H9 (cell line): ENCODE measurements around the gene DNAAF1. TPM values are rescaled to one million over a fixed set of nuclear protein-coding genes. Genes with fewer than 3 reads are reported as not detected.

Experiments used
- DNase-seq: peaks from one replicate; pipeline ENCODE4 v3.0.0-alpha.2; 2017
- H2AFZ ChIP-seq: one replicate; pipeline ENCODE4 v1.6.1; 2013; ENCODE audit warnings: mild to moderate bottlenecking, low read length, control low read depth, moderate library complexity
- H2AK5ac ChIP-seq: 2 replicates; pipeline ENCODE4 v1.6.1; 2013; ENCODE audit warnings: low read length, control low read depth, mixed read lengths; ENCODE audit not compliant: insufficient read length
- H2BK120ac ChIP-seq: one replicate; pipeline ENCODE4 v1.6.1; 2013; ENCODE audit warnings: low read depth, mild to moderate bottlenecking, low read length, control low read depth, inconsistent platforms; ENCODE audit not compliant: poor library complexity, severe bottlenecking
- H2BK12ac ChIP-seq: 2 replicates; pipeline ENCODE4 v1.6.1; 2013; ENCODE audit warnings: low read length, control low read depth, mixed read lengths, low read depth; ENCODE audit not compliant: insufficient read length
- H2BK15ac ChIP-seq: 2 replicates; pipeline ENCODE4 v1.6.1; 2013; ENCODE audit warnings: low read depth, low read length, control low read depth
- H2BK20ac ChIP-seq: one replicate; pipeline ENCODE4 v1.6.1; 2013; ENCODE audit warnings: low read depth, mild to moderate bottlenecking, low read length, control low read depth, inconsistent platforms; ENCODE audit not compliant: poor library complexity, severe bottlenecking
- H2BK5ac ChIP-seq: 2 replicates; pipeline ENCODE4 v1.6.1; 2013; ENCODE audit warnings: low read length, control low read depth, mixed read lengths; ENCODE audit not compliant: insufficient read length
- H3K14ac ChIP-seq: 2 replicates; pipeline ENCODE4 v1.6.1; 2013; ENCODE audit warnings: low read length, control low read depth; ENCODE audit not compliant: insufficient read depth
- H3K18ac ChIP-seq: 2 replicates; pipeline ENCODE4 v1.6.1; 2013; ENCODE audit warnings: low read depth, mild to moderate bottlenecking, mixed read lengths, low read length, control low read depth; ENCODE audit not compliant: insufficient read length
- H3K23ac ChIP-seq: 2 replicates; pipeline ENCODE4 v1.6.1; 2013; ENCODE audit warnings: low read length, control low read depth, mixed read lengths, low read depth; ENCODE audit not compliant: insufficient read length
- H3K23me2 ChIP-seq: 2 replicates; pipeline ENCODE4 v1.6.1; 2013; ENCODE audit warnings: low read depth, mild to moderate bottlenecking, mixed read lengths, low read length, control low read depth; ENCODE audit not compliant: insufficient read length, poor library complexity, severe bottlenecking
- H3K27ac ChIP-seq: 2 replicates; pipeline ENCODE4 v1.5.1; 2013; ENCODE audit warnings: low read length, control low read depth, mixed read lengths, low read depth; ENCODE audit not compliant: insufficient read length
- H3K27me3 ChIP-seq: 2 replicates; pipeline ENCODE4 v1.6.1; 2013; ENCODE audit warnings: low read length, control low read depth, inconsistent platforms; ENCODE audit not compliant: insufficient read depth
- H3K4ac ChIP-seq: 2 replicates; pipeline ENCODE4 v1.6.1; 2013; ENCODE audit warnings: low read depth, mild to moderate bottlenecking, control low read depth, inconsistent platforms, low read length, moderate library complexity
- H3K4me1 ChIP-seq: 2 replicates; pipeline ENCODE4 v1.6.1; 2013; ENCODE audit warnings: low read length, control low read depth, inconsistent platforms; ENCODE audit not compliant: insufficient read depth
- H3K4me2 ChIP-seq: 2 replicates; pipeline ENCODE4 v1.6.1; 2013; ENCODE audit warnings: low read length, control low read depth, mixed read lengths; ENCODE audit not compliant: insufficient read length, insufficient read depth
- H3K56ac ChIP-seq: 2 replicates; pipeline ENCODE4 v1.6.1; 2013; ENCODE audit warnings: low read depth, mild to moderate bottlenecking, mixed read lengths, low read length, control low read depth; ENCODE audit not compliant: insufficient read length
- H3K79me1 ChIP-seq: 2 replicates; pipeline ENCODE4 v1.6.1; 2013; ENCODE audit warnings: low read depth, mild to moderate bottlenecking, moderate library complexity, low read length, control low read depth, inconsistent platforms; ENCODE audit not compliant: insufficient read depth, poor library complexity, severe bottlenecking
- H3K79me2 ChIP-seq: 2 replicates; pipeline ENCODE4 v1.6.1; 2013; ENCODE audit warnings: low read length, control low read depth, inconsistent platforms; ENCODE audit not compliant: insufficient read depth
- H3K9ac ChIP-seq: 2 replicates; pipeline ENCODE4 v1.6.1; 2013; ENCODE audit warnings: low read length, control low read depth, mixed read lengths; ENCODE audit not compliant: insufficient read length; ENCODE audit errors: extremely low read depth
- H3K9me3 ChIP-seq: one replicate; pipeline ENCODE4 v1.6.1; 2013; ENCODE audit warnings: low read depth, low read length, inconsistent platforms; ENCODE audit not compliant: control insufficient read depth
- H3T11ph ChIP-seq: one replicate; pipeline ENCODE4 v1.6.1; 2013; ENCODE audit warnings: mild to moderate bottlenecking, low read length, control low read depth, inconsistent platforms
- H4K20me1 ChIP-seq: one replicate; pipeline ENCODE4 v1.6.1; 2013; ENCODE audit not compliant: control insufficient read depth, insufficient read length, insufficient read depth
- H4K5ac ChIP-seq: 2 replicates; pipeline ENCODE4 v1.6.1; 2013; ENCODE audit warnings: low read depth, mild to moderate bottlenecking, mixed read lengths, low read length, control low read depth; ENCODE audit not compliant: insufficient read length
- H4K8ac ChIP-seq: replicated peaks from 2 replicates; pipeline ENCODE4 v1.6.1; 2013; ENCODE audit warnings: low read length, control low read depth, mixed read lengths, low read depth; ENCODE audit not compliant: insufficient read length
- H4K91ac ChIP-seq: 2 replicates; pipeline ENCODE4 v1.6.1; 2013; ENCODE audit warnings: low read depth, mild to moderate bottlenecking, moderate library complexity, mixed read lengths, low read length, control low read depth; ENCODE audit not compliant: insufficient read length
- H3K27ac Mint-ChIP-seq, 3 experiments: 2 replicates in 2 of 3; 3 replicates in 1 of 3; pipeline ENCODE4 v1.8.0; 2020 to 2021; ENCODE audit warnings: mixed read lengths in 3 of 3, mild to moderate bottlenecking in 1 of 3, moderate library complexity in 1 of 3
- H3K27me3 Mint-ChIP-seq: 2 replicates; pipeline ENCODE4 v1.8.0; 2021; ENCODE audit warnings: low read depth, mild to moderate bottlenecking, moderate library complexity, mixed read lengths
- H3K36me3 Mint-ChIP-seq, 3 experiments: 2 replicates in 2 of 3; 3 replicates in 1 of 3; pipeline ENCODE4 v1.8.0; 2020 to 2021; ENCODE audit warnings: low read depth in 3 of 3, mixed read lengths in 3 of 3; ENCODE audit not compliant: insufficient read depth in 1 of 3
- H3K4me1 Mint-ChIP-seq, 2 experiments: 2 replicates each; pipeline ENCODE4 v1.8.0; 2020; ENCODE audit warnings: mixed read lengths in 2 of 2
- H3K4me3 Mint-ChIP-seq, 2 experiments: 2 replicates in 1 of 2; 3 replicates in 1 of 2; pipeline ENCODE4 v1.8.0; 2020 to 2021; ENCODE audit warnings: mild to moderate bottlenecking in 2 of 2, mixed read lengths in 2 of 2, moderate library complexity in 1 of 2
- H3K9me3 Mint-ChIP-seq, 2 experiments: 2 replicates in 1 of 2; 3 replicates in 1 of 2; pipeline ENCODE4 v1.8.0; 2020; ENCODE audit warnings: mild to moderate bottlenecking in 2 of 2, mixed read lengths in 2 of 2, moderate library complexity in 1 of 2
- WGBS: extraction: QIAGEN DNeasy Blood & Tissue Kit; methylation state at CpG from one replicate; pipeline ENCODE4 v1.1.7; 2013; ENCODE audit warnings: missing lambda C conversion rate, low lambda C conversion rate, mixed read lengths; ENCODE audit not compliant: insufficient read length; ENCODE audit errors: extremely low coverage; 5-methylcytosine and 5-hydroxymethylcytosine counted together
- total RNA-seq: library from RNA; stranded (reverse); gene quantifications from 2 replicates; pipeline ENCODE4 v1.2.1, GENCODE V29; 2021
- TF ChIP-seq, protein P1 (sequence below): fragments of 200-600 bp; sonication (generic); conservative IDR thresholded peaks from 3 replicates; pipeline ENCODE4 v1.8.0; 2021; ENCODE audit warnings: antibody characterized with exemption, mild to moderate bottlenecking

DNAAF1 gene
- total RNA-seq, 1 experiment from 2014 or later = not detected

GRCh38 chr16:84214451-84215066, 69.5 kb downstream of the DNAAF1 start:
- H3K23me2 ChIP-seq = no peaks in the 10 kb centered on the region
- no peak overlapping the region for H2AK5ac ChIP-seq
- H3T11ph ChIP-seq = no peak overlapping the region
- no peak overlapping the region for H3K23ac ChIP-seq
- H3K18ac ChIP-seq = no peak overlapping the region
- no peak for DNase-seq
- H4K91ac ChIP-seq = no peak overlapping the region
- no peak overlapping the region for H3K56ac ChIP-seq
- H2BK12ac ChIP-seq = no peak overlapping the region
- H3K9me3 ChIP-seq = no peaks in the 10 kb centered on the region
- no peak overlapping the region for H2BK15ac ChIP-seq
- peak overlapping the region in 1 of 3 experiments; percentile 62; a peak in 2 of 7 replicates for H3K27ac Mint-ChIP-seq
- no peak overlapping the region for H2BK20ac ChIP-seq
- H3K79me2 ChIP-seq = no peaks in the 10 kb centered on the region
- H2BK5ac ChIP-seq = no peak overlapping the region
- no peak overlapping the region for H3K4me3 Mint-ChIP-seq
- no peaks in the 10 kb centered on the region for H3K9me3 Mint-ChIP-seq
- H3K4ac ChIP-seq = no peak overlapping the region
- no peak overlapping the region for H3K27ac ChIP-seq
- no peak overlapping the region for H4K8ac ChIP-seq
- H3K27me3 Mint-ChIP-seq = peaks cover 6% of the 10 kb centered on the region; the same call in 1 of the 2 replicates
- no peaks in the 10 kb centered on the region for H3K36me3 Mint-ChIP-seq
- H3K27me3 ChIP-seq = no peaks in the 10 kb centered on the region; the same call in 1 of the 2 replicates
- H4K20me1 ChIP-seq = no peaks in the 10 kb centered on the region
- peaks cover 15 to 20% of the 10 kb centered on the region in 2 experiments for H3K4me1 Mint-ChIP-seq
- H3K79me1 ChIP-seq = no peaks in the 10 kb centered on the region
- no peak overlapping the region for H3K9ac ChIP-seq
- no peak overlapping the region for H2BK120ac ChIP-seq
- H4K5ac ChIP-seq = no peak overlapping the region
- H3K4me2 ChIP-seq = no peak overlapping the region
- TF ChIP-seq, protein P1, sequence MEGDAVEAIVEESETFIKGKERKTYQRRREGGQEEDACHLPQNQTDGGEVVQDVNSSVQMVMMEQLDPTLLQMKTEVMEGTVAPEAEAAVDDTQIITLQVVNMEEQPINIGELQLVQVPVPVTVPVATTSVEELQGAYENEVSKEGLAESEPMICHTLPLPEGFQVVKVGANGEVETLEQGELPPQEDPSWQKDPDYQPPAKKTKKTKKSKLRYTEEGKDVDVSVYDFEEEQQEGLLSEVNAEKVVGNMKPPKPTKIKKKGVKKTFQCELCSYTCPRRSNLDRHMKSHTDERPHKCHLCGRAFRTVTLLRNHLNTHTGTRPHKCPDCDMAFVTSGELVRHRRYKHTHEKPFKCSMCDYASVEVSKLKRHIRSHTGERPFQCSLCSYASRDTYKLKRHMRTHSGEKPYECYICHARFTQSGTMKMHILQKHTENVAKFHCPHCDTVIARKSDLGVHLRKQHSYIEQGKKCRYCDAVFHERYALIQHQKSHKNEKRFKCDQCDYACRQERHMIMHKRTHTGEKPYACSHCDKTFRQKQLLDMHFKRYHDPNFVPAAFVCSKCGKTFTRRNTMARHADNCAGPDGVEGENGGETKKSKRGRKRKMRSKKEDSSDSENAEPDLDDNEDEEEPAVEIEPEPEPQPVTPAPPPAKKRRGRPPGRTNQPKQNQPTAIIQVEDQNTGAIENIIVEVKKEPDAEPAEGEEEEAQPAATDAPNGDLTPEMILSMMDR = no peak
- no peak overlapping the region for H3K14ac ChIP-seq
- H3K4me1 ChIP-seq = no peaks in the 10 kb centered on the region
- H2AFZ ChIP-seq = no peak overlapping the region
- no CpG with 5 or more reads among the region's 15 CpGs for WGBS
